Melanocyte of skin (primary cell): ENCODE results near the gene GALNT15. TPM values are rescaled to one million over a fixed set of nuclear protein-coding genes. Genes with fewer than 3 reads are reported as not detected.

Experiments used
- total RNA-seq, 2 donors: library from RNA; depleted of rRNA; stranded (reverse); fragments of >200 nt; gene quantifications; 2 replicates each; pipeline ENCODE4 v1.2.3, GENCODE V29; 2012

GALNT15 gene
- total RNA-seq, result 1 to 10 TPM in 1 of 2 donors, under 1 TPM in 1; 0.33 to 4.1 TPM

GRCh38 chr3:16174389-16174788, at the start of gene GALNT15:
TSS of gene GALNT15 (plus strand) at chr3:16174680. CDS start at chr3:16175152, 472 bp downstream.

GRCh38 chr3:16264708-16265454, 90.4 kb downstream of the GALNT15 start, which contains the start of the genes DPH3 and OXNAD1:
TSS of gene DPH3 (minus strand) at chr3:16264943. CDS start at chr3:16264876, 67 bp downstream.
TSS of gene OXNAD1 (plus strand) at chr3:16265212. CDS start at chr3:16270953, 5,741 bp downstream.

Other genes with a start within 250 kb of the GALNT15 start
- 10 to 100 TPM; 21.7 to 23.3 TPM for gene DPH3, start 90.3 kb downstream of the GALNT15 start, total RNA-seq
- gene OXNAD1, start 90.5 kb downstream of the GALNT15 start, total RNA-seq, result 10 to 100 TPM; 22.7 to 29.6 TPM